Measurements from ENCODE around the gene DNAJC1.

- TF ChIP-seq POLR2A (IDR thresholded peaks at IDR 0.05; ENCODE audit: low read depth, low read length) (no peak), CTCF (conservative IDR thresholded peaks at IDR 0.05; ENCODE audit: low read depth, low read length) (no peak), RAD21 (IDR thresholded peaks at IDR 0.05; ENCODE audit: low read length) (no peak), SMC3 (IDR thresholded peaks at IDR 0.05; ENCODE audit: low read depth, low read length) (no peak), ELK1 (IDR thresholded peaks at IDR 0.05; ENCODE audit: borderline replicate concordance, low read depth, low read length) (no peak), MXI1 (IDR thresholded peaks at IDR 0.05; ENCODE audit: borderline replicate concordance, low read depth, low read length) (no peak), CHD1 (IDR thresholded peaks at IDR 0.05; ENCODE audit: low read depth, low read length) (no peak), RCOR1 (IDR thresholded peaks at IDR 0.05; ENCODE audit: insufficient replicate concordance, low read length) (no peak), USF2 (IDR thresholded peaks at IDR 0.05; ENCODE audit: low read depth, low read length) (no peak), MAFK (IDR thresholded peaks at IDR 0.05; ENCODE audit: low read depth, low read length) (peak; percentile 34; the same call in 1 of the 2 replicates), BHLHE40 (IDR thresholded peaks at IDR 0.05; ENCODE audit: low read depth, low read length) (no peak), RFX5 (IDR thresholded peaks at IDR 0.05; ENCODE audit: low read depth, low read length) (no peak)
These were observed 58.7 kb downstream of the DNAJC1 start for GRCh38 chr10:21944727-21945386.

Data from IMR-90 (cell line).